Progenitor cell of endocrine pancreas (in vitro differentiated cells): Measurements from ENCODE around the gene PRTN3. TPM values are rescaled to one million over a fixed set of nuclear protein-coding genes. Genes with fewer than 3 reads are reported as not detected.

Source experiments
- DNase-seq: peaks from one replicate; pipeline ENCODE4 v3.0.0; 2021; ENCODE audit warnings: low spot score; ENCODE audit not compliant: unreplicated experiment
- H3K27ac Mint-ChIP-seq: 2 replicates; pipeline ENCODE4 v1.8.0; 2021; ENCODE audit warnings: mild to moderate bottlenecking, moderate library complexity, mixed read lengths
- H3K27me3 Mint-ChIP-seq: 2 replicates; pipeline ENCODE4 v1.8.0; 2021; ENCODE audit warnings: mixed read lengths
- H3K36me3 Mint-ChIP-seq: 2 replicates; pipeline ENCODE4 v1.8.0; 2022; ENCODE audit warnings: mixed read lengths; ENCODE audit not compliant: insufficient read depth
- H3K4me1 Mint-ChIP-seq: 2 replicates; pipeline ENCODE4 v1.8.0; 2021; ENCODE audit warnings: low read depth, mixed read lengths
- H3K4me3 Mint-ChIP-seq: 2 replicates; pipeline ENCODE4 v1.8.0; 2021; ENCODE audit warnings: low read depth, mild to moderate bottlenecking, moderate library complexity, mixed read lengths
- H3K9me3 Mint-ChIP-seq: 2 replicates; pipeline ENCODE4 v1.8.0; 2021; ENCODE audit warnings: low read depth, mixed read lengths
- CTCF ChIP-seq: fragments of 200-600 bp; sonication (generic); IDR thresholded peaks from one replicate; pipeline ENCODE4 v1.5.0; 2021; ENCODE audit warnings: antibody characterized with exemption, mild to moderate bottlenecking; ENCODE audit not compliant: unreplicated experiment
- total RNA-seq: library from RNA; stranded (reverse); gene quantifications from 2 replicates; pipeline ENCODE4 v1.2.1, GENCODE V29; 2021

The PRTN3 gene
- total RNA-seq, 1 donor from 2014 or later = not detected

GRCh38 chr19:881385-882071 lies 40.7 kb downstream of the PRTN3 start:
- Mint-ChIP-seq H3K27me3 (no peaks in the 10 kb centered on the region), H3K4me1 (no peaks in the 10 kb centered on the region), H3K36me3 (peaks cover 14% of the 10 kb centered on the region), H3K4me3 (no peak overlapping the region), H3K9me3 (no peaks in the 10 kb centered on the region), H3K27ac (no peak overlapping the region)
- no peak for DNase-seq
- TF ChIP-seq CTCF = no peak

GRCh38 chr19:882871-883497 lies 42.2 kb downstream of the PRTN3 start:
- H3K9me3 Mint-ChIP-seq = no peaks in the 10 kb centered on the region
- H3K27ac Mint-ChIP-seq = no peak overlapping the region
- TF ChIP-seq CTCF = no peak
- H3K4me3 Mint-ChIP-seq = no peak overlapping the region
- no peaks in the 10 kb centered on the region for H3K27me3 Mint-ChIP-seq
- no peaks in the 10 kb centered on the region for H3K4me1 Mint-ChIP-seq
- H3K36me3 Mint-ChIP-seq = peaks cover 17% of the 10 kb centered on the region
- DNase-seq = no peak

GRCh38 chr19:883661-884211 lies 42.9 kb downstream of the PRTN3 start:
- Mint-ChIP-seq H3K4me1 (no peaks in the 10 kb centered on the region), H3K9me3 (no peaks in the 10 kb centered on the region), H3K27ac (no peak overlapping the region), H3K27me3 (no peaks in the 10 kb centered on the region), H3K36me3 (peaks cover 17% of the 10 kb centered on the region), H3K4me3 (no peak overlapping the region)
- TF ChIP-seq CTCF = no peak
- DNase-seq = no peak

- TF ChIP-seq CTCF = no peak
- Mint-ChIP-seq H3K36me3 (peaks cover 17% of the 10 kb centered on the region), H3K27ac (no peak overlapping the region), H3K9me3 (no peaks in the 10 kb centered on the region), H3K4me3 (no peak overlapping the region), H3K27me3 (no peaks in the 10 kb centered on the region), H3K4me1 (no peaks in the 10 kb centered on the region)
- no peak for DNase-seq
Measured at GRCh38 chr19:884420-885211, 43.8 kb downstream of the PRTN3 start.

- Mint-ChIP-seq H3K36me3 (peaks cover 17% of the 10 kb centered on the region), H3K4me1 (no peaks in the 10 kb centered on the region), H3K9me3 (no peaks in the 10 kb centered on the region), H3K27ac (no peak overlapping the region), H3K27me3 (no peaks in the 10 kb centered on the region), H3K4me3 (no peak overlapping the region)
- TF ChIP-seq CTCF = no peak
- no peak for DNase-seq
Measured at GRCh38 chr19:885536-886224, 44.9 kb downstream of the PRTN3 start.
